C4-2B (cell line): ENCODE results near the gene DUSP1.

Experiments
- H3K27ac ChIP-seq: fragments of 450-650 bp; 2 replicates; pipeline ENCODE4 v1.5.1; 2017
- CTCF ChIP-seq: fragments of 450-650 bp; conservative IDR thresholded peaks from 2 replicates; pipeline ENCODE4 v1.5.1; 2017; ENCODE audit warnings: mild to moderate bottlenecking
- ZFX ChIP-seq: fragments of 450-650 bp; IDR thresholded peaks from 2 replicates; pipeline ENCODE4 v1.6.1; 2017

Gene DUSP1

DNA sequence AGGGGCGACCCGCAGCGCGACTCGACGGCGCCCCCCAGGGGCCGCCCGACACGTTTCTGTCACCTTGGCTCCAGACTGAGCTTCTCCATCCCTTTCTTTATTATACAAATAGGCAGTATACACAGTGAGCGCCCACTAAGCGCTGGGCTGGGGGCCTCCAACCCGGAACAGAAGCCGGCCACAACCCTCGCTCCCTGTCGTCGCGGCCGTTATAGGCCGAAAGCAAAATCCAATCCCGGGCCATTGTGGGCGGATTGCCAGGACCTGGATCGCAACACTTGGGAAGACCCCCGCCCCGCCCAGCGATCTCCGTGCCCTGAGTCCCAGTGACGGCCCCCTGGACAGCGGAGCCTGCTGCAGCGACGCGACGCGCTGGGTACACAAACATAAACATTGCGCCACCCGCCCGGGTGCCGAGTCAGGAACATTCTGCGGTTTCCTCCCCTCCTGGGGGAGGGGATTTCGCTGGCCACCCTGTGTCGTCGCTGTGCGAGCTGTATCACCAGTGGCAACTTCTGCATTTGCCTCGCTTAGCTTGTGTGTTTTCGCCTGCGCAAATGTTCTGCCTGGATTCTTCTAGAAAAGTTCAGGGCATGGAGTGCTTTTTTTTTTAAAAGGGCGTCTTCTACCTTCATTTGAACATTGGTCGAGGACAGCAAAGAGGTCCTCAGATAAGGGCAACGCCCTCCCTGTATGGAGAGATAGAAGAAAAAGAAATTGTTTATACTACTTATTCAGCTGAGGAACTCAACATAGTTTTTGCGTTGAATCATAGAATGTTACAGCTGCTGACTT lies 1.3 kb upstream of the DUSP1 start:
- TF ChIP-seq CTCF (peak; percentile 95), ZFX (no peak)
- H3K27ac ChIP-seq, result peak overlapping the region; percentile 97

- no peak for TF ChIP-seq ZFX
- TF ChIP-seq CTCF, result no peak
- H3K27ac ChIP-seq, result peak overlapping the region; percentile 97
These were observed 580 bp upstream of the DUSP1 start for GRCh38 chr5:172771439-172772111.

GRCh38 chr5:172770374-172770674 lies 671 bp downstream of the DUSP1 start:
- H3K27ac ChIP-seq, result peak overlapping the region; percentile 97
- TF ChIP-seq CTCF, result no peak
- TF ChIP-seq ZFX, result no peak

DNA sequence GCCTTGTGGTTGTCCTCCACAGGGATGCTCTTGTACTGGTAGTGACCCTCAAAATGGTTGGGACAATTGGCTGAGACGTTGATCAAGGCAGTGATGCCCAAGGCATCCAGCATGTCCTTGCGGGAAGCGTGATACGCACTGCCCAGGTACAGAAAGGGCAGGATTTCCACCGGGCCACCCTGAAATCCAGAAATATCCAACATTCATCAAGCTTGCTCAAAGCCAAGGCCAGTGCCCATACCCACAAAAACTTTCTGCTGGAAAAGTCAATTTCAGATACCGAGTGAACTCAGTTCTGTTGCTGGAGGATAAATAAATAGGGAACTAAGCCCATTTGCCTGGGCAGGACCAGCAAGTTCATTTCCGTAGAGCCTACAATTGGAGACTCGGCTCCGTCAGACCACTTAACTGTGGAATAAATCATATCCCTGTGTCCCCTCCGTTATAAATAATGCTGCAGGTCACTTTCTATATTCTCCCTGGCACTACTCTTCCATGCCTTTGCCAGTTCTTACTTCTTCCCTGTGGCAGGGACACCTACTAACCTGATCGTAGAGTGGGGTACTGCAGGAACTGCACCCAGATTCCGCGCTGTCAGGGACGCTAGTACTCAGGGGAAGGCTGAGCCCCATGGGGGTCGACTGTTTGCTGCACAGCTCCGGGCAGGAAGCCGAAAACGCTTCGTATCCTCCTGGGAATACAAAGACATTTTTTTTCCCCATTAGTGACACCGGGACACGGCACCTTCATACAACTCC lies 1.2 kb downstream of the DUSP1 start:
- peak overlapping the region; percentile 97 for H3K27ac ChIP-seq
- no peak for TF ChIP-seq CTCF
- TF ChIP-seq ZFX, result no peak

GRCh38 chr5:172769342-172769615 lies 1.7 kb downstream of the DUSP1 start:
- peak overlapping the region; percentile 97 for H3K27ac ChIP-seq
- TF ChIP-seq CTCF (no peak), ZFX (no peak)

GRCh38 chr5:172768573-172769341 lies 2.2 kb downstream of the DUSP1 start:
- no peak overlapping the region for H3K27ac ChIP-seq

More at GRCh38 chr5:172768573-172769341, 2.2 kb downstream of the DUSP1 start:
- TF ChIP-seq CTCF, result no peak
- TF ChIP-seq ZFX, result no peak
